GM04504 (cell line): ENCODE data around the gene VARS2.

Source experiments
- DNase-seq: peaks from one replicate; pipeline ENCODE4 v3.0.0-alpha.2; 2012; ENCODE audit warnings: low read depth

The VARS2 gene

GRCh38 chr6:30928677-30929076 lies 14.6 kb downstream of the VARS2 start:
- no peak for DNase-seq

GRCh38 chr6:30930506-30930905 lies 16.5 kb downstream of the VARS2 start:
- DNase-seq, result no peak

- DNase-seq, result no peak
Measured at GRCh38 chr6:30931272-30931671, 17.2 kb downstream of the VARS2 start.

GRCh38 chr6:30931969-30932645 lies 18.1 kb downstream of the VARS2 start, which contains the start of gene SFTA2:
Gene SFTA2 (minus strand): TSS chr6:30932170. CDS start chr6:30932096, 74 bp downstream.
- DNase-seq, result no peak

GRCh38 chr6:30932665-30933365 lies 18.8 kb downstream of the VARS2 start:
- no peak for DNase-seq

- no peak for DNase-seq
Measured at GRCh38 chr6:30935018-30935417, 21.0 kb downstream of the VARS2 start.

GRCh38 chr6:30937265-30937664 lies 23.2 kb downstream of the VARS2 start:
- DNase-seq, result no peak

- DNase-seq, result no peak
Measured at GRCh38 chr6:30938730-30939129, 24.7 kb downstream of the VARS2 start.

GRCh38 chr6:30939473-30939872 lies 25.4 kb downstream of the VARS2 start:
- no peak for DNase-seq

- no peak for DNase-seq
Measured at GRCh38 chr6:30940361-30940986, 26.4 kb downstream of the VARS2 start, which contains the start of gene MUCL3. Gene MUCL3 (plus strand): TSS chr6:30940973. CDS start chr6:30941000, 27 bp downstream.

- DNase-seq, result peak; percentile 71
Measured at GRCh38 chr6:30942338-30943060, 28.5 kb downstream of the VARS2 start.

GRCh38 chr6:30944051-30944450 lies 30.0 kb downstream of the VARS2 start:
- DNase-seq, result no peak

- no peak for DNase-seq
Measured at GRCh38 chr6:30945281-30945680, 31.2 kb downstream of the VARS2 start.

- DNase-seq, result no peak
Measured at GRCh38 chr6:30947231-30947630, 33.2 kb downstream of the VARS2 start.

GRCh38 chr6:30948811-30949210 lies 34.8 kb downstream of the VARS2 start:
- DNase-seq, result no peak

- DNase-seq, result no peak
Measured at GRCh38 chr6:30951907-30952469, 38.0 kb downstream of the VARS2 start.

GRCh38 chr6:30954631-30955366 lies 40.8 kb downstream of the VARS2 start:
- DNase-seq, result no peak

- DNase-seq, result no peak
Measured at GRCh38 chr6:30955367-30956042, 41.5 kb downstream of the VARS2 start.

- DNase-seq, result no peak
Measured at GRCh38 chr6:30957716-30958115, 43.7 kb downstream of the VARS2 start.

- no peak for DNase-seq
Measured at GRCh38 chr6:30960907-30961673, 47.1 kb downstream of the VARS2 start.
